GM23338 (cell line): ENCODE results near the gene DPF3. TPM values are rescaled to one million over a fixed set of nuclear protein-coding genes. Genes with fewer than 3 reads are reported as not detected.

ENCODE experiments used
- ATAC-seq: fragments of 200-7000 bp; cut with Tn5 transposase; 3 replicates; pipeline ENCODE4 v1.9.1; 2020
- DNase-seq: peaks from one replicate; pipeline ENCODE4 v3.0.0-alpha.2; 2015; ENCODE audit warnings: low spot score
- H2AFZ ChIP-seq: fragments of 200-600 bp; sonication (generic); 2 replicates; pipeline ENCODE4 v1.8.0; 2016; ENCODE audit warnings: antibody characterized with exemption, mild to moderate bottlenecking, moderate library complexity
- H3F3A ChIP-seq: fragments of 200-600 bp; sonication (generic); replicated peaks from 2 replicates; pipeline ENCODE4 v1.8.0; 2017; ENCODE audit warnings: antibody characterized with exemption, mixed run types, low read depth
- H3K27ac ChIP-seq: fragments of 200-600 bp; sonication (generic); 2 replicates; pipeline ENCODE4 v1.6.1; 2016; ENCODE audit warnings: low read depth
- H3K27me3 ChIP-seq: fragments of 200-600 bp; sonication (generic); 2 replicates; pipeline ENCODE4 v1.8.0; 2016; ENCODE audit warnings: mild to moderate bottlenecking, mixed run types, moderate library complexity; ENCODE audit not compliant: insufficient read depth
- H3K36me3 ChIP-seq: fragments of 200-600 bp; sonication (generic); 2 replicates; pipeline ENCODE4 v1.8.0; 2016; ENCODE audit warnings: mild to moderate bottlenecking; ENCODE audit not compliant: insufficient read depth
- H3K4me1 ChIP-seq: fragments of 200-600 bp; sonication (generic); 2 replicates; pipeline ENCODE4 v1.8.0; 2016; ENCODE audit warnings: mild to moderate bottlenecking, moderate library complexity; ENCODE audit not compliant: insufficient read depth
- H3K4me2 ChIP-seq: fragments of 200-600 bp; sonication (generic); 2 replicates; pipeline ENCODE4 v1.7.1; 2017; ENCODE audit warnings: mixed run types
- H3K4me3 ChIP-seq: fragments of 200-600 bp; sonication (generic); 2 replicates; pipeline ENCODE4 v1.6.1; 2016; ENCODE audit warnings: mixed run types
- H3K79me2 ChIP-seq: fragments of 200-600 bp; sonication (generic); replicated peaks from 2 replicates; pipeline ENCODE4 v1.8.0; 2017; ENCODE audit warnings: mild to moderate bottlenecking; ENCODE audit not compliant: insufficient read depth
- H3K9me2 ChIP-seq: fragments of 200-600 bp; sonication (generic); 2 replicates; pipeline ENCODE4 v1.8.0; 2017; ENCODE audit not compliant: insufficient read depth
- H4K20me1 ChIP-seq: fragments of 200-600 bp; sonication (generic); replicated peaks from 2 replicates; pipeline ENCODE4 v1.8.0; 2017; ENCODE audit warnings: mild to moderate bottlenecking; ENCODE audit not compliant: insufficient read depth
- H3K27ac Mint-ChIP-seq: 2 replicates; pipeline ENCODE4 v1.8.0; 2020; ENCODE audit warnings: inconsistent platforms, mild to moderate bottlenecking, moderate library complexity, mixed read lengths
- H3K27me3 Mint-ChIP-seq: 3 replicates; pipeline ENCODE4 v1.8.0; 2022; ENCODE audit warnings: low read depth, mild to moderate bottlenecking, moderate library complexity, mixed read lengths, inconsistent platforms; ENCODE audit not compliant: insufficient read depth, poor library complexity
- H3K36me3 Mint-ChIP-seq: 3 replicates; pipeline ENCODE4 v1.8.0; 2021; ENCODE audit warnings: low read depth, mild to moderate bottlenecking, inconsistent platforms, moderate library complexity, mixed read lengths
- H3K4me1 Mint-ChIP-seq: 3 replicates; pipeline ENCODE4 v1.8.0; 2020; ENCODE audit warnings: mild to moderate bottlenecking, inconsistent platforms, mixed read lengths
- H3K4me3 Mint-ChIP-seq: 3 replicates; pipeline ENCODE4 v1.8.0; 2021; ENCODE audit warnings: moderate library complexity, mild to moderate bottlenecking, inconsistent platforms, mixed read lengths
- H3K9me3 Mint-ChIP-seq: 3 replicates; pipeline ENCODE4 v1.8.0; 2020; ENCODE audit warnings: moderate library complexity, mild to moderate bottlenecking, inconsistent platforms, mixed read lengths
- CREB1 ChIP-seq: fragments of 250-450 bp; sonication (Bioruptor Pico); IDR thresholded peaks from 2 replicates; pipeline ENCODE4 v1.5.0; 2020; ENCODE audit warnings: low read depth, mild to moderate bottlenecking, moderate library complexity
- CTCF ChIP-seq, 2 experiments: fragments of 200-600 bp in 1 of 2; sonication (generic) in 1 of 2; conservative IDR thresholded peaks; 2 replicates each; pipeline versions ENCODE4 v1.5.1 to v1.6.1; 2016 to 2017; ENCODE audit warnings: antibody characterized with exemption in 2 of 2, low read depth in 2 of 2, mild to moderate bottlenecking in 2 of 2, moderate library complexity in 1 of 2
- ETS1 ChIP-seq: IDR thresholded peaks from 2 replicates; pipeline ENCODE4 v1.6.1; 2016; ENCODE audit warnings: antibody characterized with exemption
- EZH2 ChIP-seq: fragments of 200-600 bp; sonication (generic); IDR thresholded peaks from one replicate; pipeline ENCODE4 v1.8.0; 2017; ENCODE audit warnings: antibody characterized with exemption, mild to moderate bottlenecking, low read depth; ENCODE audit not compliant: unreplicated experiment
- EZH2phosphoT487 ChIP-seq: fragments of 200-600 bp; sonication (generic); IDR thresholded peaks from one replicate; pipeline ENCODE4 v1.8.1; 2018; ENCODE audit warnings: antibody characterized with exemption; ENCODE audit not compliant: unreplicated experiment
- JUNB ChIP-seq: IDR thresholded peaks from one replicate; pipeline ENCODE4 v1.6.1; 2016; ENCODE audit warnings: antibody characterized with exemption; ENCODE audit not compliant: unreplicated experiment
- REST ChIP-seq: IDR thresholded peaks from one replicate; pipeline ENCODE4 v1.6.1; 2018; ENCODE audit warnings: antibody characterized with exemption; ENCODE audit not compliant: unreplicated experiment
- STAT1 ChIP-seq: IDR thresholded peaks from one replicate; pipeline ENCODE4 v1.6.1; 2016; ENCODE audit warnings: antibody characterized with exemption; ENCODE audit not compliant: unreplicated experiment
- ZNF331 ChIP-seq: fragments of 250-450 bp; sonication (Bioruptor Pico); IDR thresholded peaks from 2 replicates; pipeline ENCODE4 v1.5.0; 2020; ENCODE audit warnings: low read depth, mild to moderate bottlenecking, moderate library complexity
- polyA plus RNA-seq: library from polyadenylated mRNA; unstranded; fragments of >200 nt; fragmentation: Nextera tagmentation; extraction: Ambion mirVana; gene quantifications from 2 replicates; pipeline ENCODE4 v1.2.1, GENCODE V29; 2016
- total RNA-seq: library from RNA; depleted of rRNA; stranded (reverse); fragments of >200 nt; shearing (Covaris generic); gene quantifications from 2 replicates; pipeline ENCODE4 v1.2.3, GENCODE V29; 2014

Gene DPF3
- total and polyA plus RNA-seq, 2 experiments from 2014 or later: 0.18 to 1.0 TPM

GRCh38 chr14:72754949-72755348 is 139.0 kb downstream of the DPF3 start (continued):
- TF ChIP-seq STAT1 (no peak), REST (no peak), ETS1 (no peak)

GRCh38 chr14:72753879-72754400 is 140.0 kb downstream of the DPF3 start:
- Histone ChIP-seq H3K4me1 (no peaks in the 10 kb centered on the region), H3K27me3 (no peaks in the 10 kb centered on the region), H3K9me2 (no peaks in the 10 kb centered on the region), H2AFZ (no peak overlapping the region), H3K36me3 (0 out of 2 replicates have a peak, but pooled peaks cover under 1% of the 10 kb centered on the region), H3K4me2 (no peak overlapping the region), H3K27ac (no peak overlapping the region), H3K79me2 (no peaks in the 10 kb centered on the region), H3K4me3 (no peak overlapping the region), H3F3A (no peaks in the 10 kb centered on the region), H4K20me1 (no peaks in the 10 kb centered on the region)
- peaks cover 8% of the 10 kb centered on the region; the same call in 2 of the 3 replicates for H3K36me3 Mint-ChIP-seq
- TF ChIP-seq ZNF331 (CRISPR knock-in tag): no peak
- TF ChIP-seq EZH2phosphoT487: no peak
- no peak for TF ChIP-seq JUNB
- no peak for TF ChIP-seq CTCF (conservative IDR thresholded peaks at IDR 0.05; ENCODE audit: low read depth in 2 of 2)
- no peak for TF ChIP-seq EZH2
- no peak for TF ChIP-seq CREB1 (CRISPR knock-in tag)
- ATAC-seq: no peak
- no peaks in the 10 kb centered on the region for H3K27me3 Mint-ChIP-seq
- H3K9me3 Mint-ChIP-seq: peaks cover 12% of the 10 kb centered on the region
- no peak overlapping the region for H3K4me3 Mint-ChIP-seq
- H3K4me1 Mint-ChIP-seq: no peaks in the 10 kb centered on the region
- no peak for DNase-seq
- no peak overlapping the region for H3K27ac Mint-ChIP-seq
